CD14-positive monocyte (primary cell): ENCODE measurements around the gene COL21A1. TPM values are rescaled to one million over a fixed set of nuclear protein-coding genes. Genes with fewer than 3 reads are reported as not detected.

ENCODE experiments used
- DNase-seq, 3 donors: peaks; one replicate each; pipeline ENCODE4 v3.0.0-alpha.2; 2011 to 2022
- H2AFZ ChIP-seq: 2 replicates; pipeline ENCODE4 v1.6.0; 2012; ENCODE audit warnings: mild to moderate bottlenecking, low read depth, low read length, inconsistent platforms; ENCODE audit not compliant: insufficient read depth, poor library complexity, severe bottlenecking
- H3K27ac ChIP-seq, 2 donors: 1 replicate in 1 of 2; 2 replicates in 1 of 2; pipeline ENCODE4 v1.5.1; 2012 to 2013; ENCODE audit warnings: low read length in 2 of 2, control low read depth in 1 of 2, inconsistent platforms in 1 of 2, low read depth in 1 of 2, mild to moderate bottlenecking in 1 of 2
- H3K27me3 ChIP-seq, 2 donors: one replicate each; pipeline versions ENCODE4 v1.6.0 to v1.6.1; 2011 to 2013; ENCODE audit warnings: low read length in 2 of 2; ENCODE audit not compliant: control insufficient read depth in 2 of 2, insufficient read depth in 2 of 2
- H3K36me3 ChIP-seq, 2 donors: replicated peaks in 1 of 2; 1 replicate in 1 of 2; 2 replicates in 1 of 2; pipeline versions ENCODE4 v1.5.1 to v1.6.1; 2012 to 2013; ENCODE audit warnings: low read length in 2 of 2, control low read depth in 1 of 2, inconsistent platforms in 1 of 2, mild to moderate bottlenecking in 1 of 2; ENCODE audit not compliant: insufficient read depth in 2 of 2, control insufficient read depth in 1 of 2
- H3K4me1 ChIP-seq, 2 donors: 1 replicate in 1 of 2; 2 replicates in 1 of 2; pipeline versions ENCODE4 v1.5.1 to v1.6.1; 2012 to 2013; ENCODE audit warnings: low read length in 2 of 2, control low read depth in 1 of 2, inconsistent platforms in 1 of 2, mild to moderate bottlenecking in 1 of 2, moderate library complexity in 1 of 2; ENCODE audit not compliant: insufficient read depth in 2 of 2, control insufficient read depth in 1 of 2
- H3K4me2 ChIP-seq: replicated peaks from 2 replicates; pipeline ENCODE3; 2012; ENCODE audit warnings: low read length, moderate library complexity, mild to moderate bottlenecking; ENCODE audit not compliant: poor library complexity, severe bottlenecking; ENCODE audit errors: extremely low read depth
- H3K4me3 ChIP-seq, 3 experiments: fragments of 200-600 bp in 1 of 3; sonication (generic) in 1 of 3; replicated peaks in 1 of 3; 1 replicate in 2 of 3; 2 replicates in 1 of 3; pipeline ENCODE4 v1.5.1; 2011 to 2013; ENCODE audit warnings: low read length in 3 of 3, mild to moderate bottlenecking in 3 of 3, control low read depth in 2 of 3, low read depth in 2 of 3, inconsistent platforms in 1 of 3, moderate library complexity in 1 of 3
- H3K79me2 ChIP-seq: 2 replicates; pipeline ENCODE4 v1.6.0; 2012; ENCODE audit warnings: mild to moderate bottlenecking, control low read depth, inconsistent platforms, low read length, moderate library complexity; ENCODE audit not compliant: insufficient read depth
- H3K9ac ChIP-seq: 2 replicates; pipeline ENCODE4 v1.6.0; 2017; ENCODE audit warnings: low read length, mild to moderate bottlenecking; ENCODE audit not compliant: insufficient read depth, poor library complexity, severe bottlenecking
- H3K9me3 ChIP-seq, 2 donors: replicated peaks in 1 of 2; 1 replicate in 1 of 2; 2 replicates in 1 of 2; pipeline versions ENCODE4 v1.5.1 to v1.6.1; 2012 to 2013; ENCODE audit warnings: low read length in 2 of 2, control low read depth in 1 of 2; ENCODE audit not compliant: control insufficient read depth in 1 of 2, insufficient read depth in 1 of 2
- H4K20me1 ChIP-seq: 2 replicates; pipeline ENCODE4 v1.6.0; 2012; ENCODE audit warnings: mild to moderate bottlenecking, low read length, control low read depth, moderate library complexity; ENCODE audit not compliant: insufficient read depth
- H3K27ac Mint-ChIP-seq, 7 donors: one replicate each; pipeline ENCODE4 v1.8.0; 2020; ENCODE audit warnings: mild to moderate bottlenecking in 7 of 7, mixed read lengths in 7 of 7, moderate library complexity in 6 of 7, inconsistent platforms in 2 of 7
- H3K27me3 Mint-ChIP-seq, 3 donors: one replicate each; pipeline ENCODE4 v1.8.0; 2021 to 2022; ENCODE audit warnings: low read depth in 3 of 3, mild to moderate bottlenecking in 3 of 3, mixed read lengths in 3 of 3, moderate library complexity in 3 of 3, inconsistent platforms in 1 of 3
- H3K36me3 Mint-ChIP-seq, 2 donors: one replicate each; pipeline ENCODE4 v1.8.0; 2020; ENCODE audit warnings: mixed read lengths in 2 of 2, inconsistent platforms in 1 of 2, mild to moderate bottlenecking in 1 of 2
- H3K4me1 Mint-ChIP-seq: one replicate; pipeline ENCODE4 v1.8.0; 2020; ENCODE audit warnings: mild to moderate bottlenecking, mixed read lengths
- H3K4me3 Mint-ChIP-seq, 2 donors: one replicate each; pipeline ENCODE4 v1.8.0; 2020; ENCODE audit warnings: mild to moderate bottlenecking in 2 of 2, mixed read lengths in 2 of 2, moderate library complexity in 1 of 2
- H3K9me3 Mint-ChIP-seq, 7 donors: one replicate each; pipeline ENCODE4 v1.8.0; 2020 to 2022; ENCODE audit warnings: mixed read lengths in 7 of 7, mild to moderate bottlenecking in 6 of 7, moderate library complexity in 6 of 7, inconsistent platforms in 2 of 7
- WGBS: methylation state at CpG from one replicate; pipeline ENCODE4 v1.1.5; 2013; ENCODE audit warnings: missing lambda C conversion rate; ENCODE audit not compliant: insufficient coverage; 5-methylcytosine and 5-hydroxymethylcytosine counted together
- intact Hi-C, 2 donors: fragments of 100-400 bp; cut with micrococcal nuclease; formaldehyde crosslinking; loops; one replicate each; pipeline versions ENCODE4 v1.15.0 to v1.15.1; 2023
- polyA plus RNA-seq, 3 donors: library from polyadenylated mRNA; depleted of rRNA in 1 of 3; unstranded in 2 of 3; stranded (reverse) in 1 of 3; fragments of 300-500 nt in 2 of 3; fragments of >200 nt in 1 of 3; fragmentation: Illumina TruSeq in 2 of 3; gene quantifications; 1 replicate in 2 of 3; 2 replicates in 1 of 3; pipeline ENCODE4 v1.2.3, GENCODE V29; 2012 to 2021
- TF ChIP-seq, protein P1 (sequence below): fragments of 200-600 bp; IDR thresholded peaks from one replicate; pipeline ENCODE4 v1.8.0; 2022; ENCODE audit warnings: antibody characterized with exemption, mild to moderate bottlenecking

COL21A1 gene
- polyA plus RNA-seq, 3 donors: 0.03 TPM; not detected in 2

DNA sequence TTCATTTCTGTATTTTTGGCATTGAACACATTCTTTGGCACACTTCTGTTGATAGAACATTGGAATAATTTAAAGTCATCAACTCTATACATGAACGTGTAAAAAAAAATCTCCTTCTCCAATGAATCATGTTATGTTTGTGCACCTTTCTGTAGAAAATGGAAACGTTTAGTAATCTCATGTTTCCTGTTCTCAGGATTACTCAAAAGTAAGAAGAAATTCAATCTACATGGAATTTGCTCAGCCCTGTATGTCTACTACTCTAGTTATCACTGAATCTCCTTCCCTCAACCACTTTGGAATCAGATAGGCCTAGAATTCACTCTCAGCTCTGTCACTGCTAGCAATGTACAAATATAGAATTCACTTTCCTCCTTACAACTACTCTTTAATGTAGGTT lies 103.6 kb downstream of the COL21A1 start:
- Histone ChIP-seq H3K9ac (no peak overlapping the region), H2AFZ (no peak overlapping the region), H4K20me1 (no peaks in the 10 kb centered on the region), H3K27me3 (no peaks in the 10 kb centered on the region), H3K4me3 (no peak overlapping the region), H3K4me1 (no peaks in the 10 kb centered on the region), H3K27ac (no peak overlapping the region), H3K9me3 (no peaks in the 10 kb centered on the region), H3K4me2 (no peak overlapping the region), H3K79me2 (no peaks in the 10 kb centered on the region), H3K36me3 (no peaks in the 10 kb centered on the region)
- H3K4me3 Mint-ChIP-seq: no peak overlapping the region
- no peaks in the 10 kb centered on the region for H3K4me1 Mint-ChIP-seq
- H3K9me3 Mint-ChIP-seq: peaks cover 0 to 11% (median 3%) of the 10 kb centered on the region in 7 donors
- H3K27ac Mint-ChIP-seq: no peak overlapping the region
- intact Hi-C loops: no loop called here
- H3K36me3 Mint-ChIP-seq: no peaks in the 10 kb centered on the region
- no peak for DNase-seq
- no CpG with 5 or more reads among the region's 2 CpGs for WGBS
- peaks cover 0 to 2% (median 2%) of the 10 kb centered on the region in 3 donors for H3K27me3 Mint-ChIP-seq
- TF ChIP-seq, protein P1, sequence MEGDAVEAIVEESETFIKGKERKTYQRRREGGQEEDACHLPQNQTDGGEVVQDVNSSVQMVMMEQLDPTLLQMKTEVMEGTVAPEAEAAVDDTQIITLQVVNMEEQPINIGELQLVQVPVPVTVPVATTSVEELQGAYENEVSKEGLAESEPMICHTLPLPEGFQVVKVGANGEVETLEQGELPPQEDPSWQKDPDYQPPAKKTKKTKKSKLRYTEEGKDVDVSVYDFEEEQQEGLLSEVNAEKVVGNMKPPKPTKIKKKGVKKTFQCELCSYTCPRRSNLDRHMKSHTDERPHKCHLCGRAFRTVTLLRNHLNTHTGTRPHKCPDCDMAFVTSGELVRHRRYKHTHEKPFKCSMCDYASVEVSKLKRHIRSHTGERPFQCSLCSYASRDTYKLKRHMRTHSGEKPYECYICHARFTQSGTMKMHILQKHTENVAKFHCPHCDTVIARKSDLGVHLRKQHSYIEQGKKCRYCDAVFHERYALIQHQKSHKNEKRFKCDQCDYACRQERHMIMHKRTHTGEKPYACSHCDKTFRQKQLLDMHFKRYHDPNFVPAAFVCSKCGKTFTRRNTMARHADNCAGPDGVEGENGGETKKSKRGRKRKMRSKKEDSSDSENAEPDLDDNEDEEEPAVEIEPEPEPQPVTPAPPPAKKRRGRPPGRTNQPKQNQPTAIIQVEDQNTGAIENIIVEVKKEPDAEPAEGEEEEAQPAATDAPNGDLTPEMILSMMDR: no peak

DNA sequence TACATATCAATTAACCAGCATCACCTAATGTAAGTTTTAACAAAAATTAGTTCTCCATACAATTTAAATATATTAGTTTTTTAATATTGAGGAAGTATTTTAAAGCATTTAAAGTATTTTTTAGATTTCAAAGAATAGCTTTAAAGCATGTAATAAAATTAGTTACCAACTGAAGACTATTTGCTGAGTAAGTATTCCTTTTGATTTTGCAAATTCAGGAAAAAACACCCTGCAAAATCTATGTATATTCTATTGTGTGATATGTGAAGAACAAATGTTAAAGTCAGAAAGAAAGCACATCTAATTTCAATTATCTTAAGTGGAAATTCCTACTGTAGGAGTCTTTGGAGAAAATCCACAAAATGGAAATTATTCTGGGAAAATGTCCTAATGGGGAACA lies 107.3 kb downstream of the COL21A1 start:
- no peak for DNase-seq
- intact Hi-C loops: no loop called here
- Histone ChIP-seq H2AFZ (no peak overlapping the region), H4K20me1 (no peaks in the 10 kb centered on the region), H3K4me1 (no peaks in the 10 kb centered on the region), H3K9ac (no peak overlapping the region), H3K27me3 (no peaks in the 10 kb centered on the region), H3K27ac (no peak overlapping the region), H3K79me2 (no peaks in the 10 kb centered on the region), H3K9me3 (no peaks in the 10 kb centered on the region), H3K4me3 (no peak overlapping the region), H3K36me3 (no peaks in the 10 kb centered on the region), H3K4me2 (no peak overlapping the region)
- Mint-ChIP-seq H3K27me3 (peaks cover 0 to 1% (median 0%) of the 10 kb centered on the region in 3 donors), H3K27ac (no peak overlapping the region), H3K36me3 (no peaks in the 10 kb centered on the region), H3K4me1 (no peaks in the 10 kb centered on the region), H3K9me3 (peaks cover 0 to 13% (median 8%) of the 10 kb centered on the region in 7 donors), H3K4me3 (no peak overlapping the region)
- TF ChIP-seq, protein P1: no peak
